Mononuclear cell (primary cell): ENCODE results near the gene PFN3. TPM values are rescaled to one million over a fixed set of nuclear protein-coding genes. Genes with fewer than 3 reads are reported as not detected.
"Not testable (repeated sequence)": the region's sequence is repeated elsewhere in the genome, so short reads cannot be mapped to it uniquely, and the experiment has no call there.

Experiments
- H3K27me3 ChIP-seq: 2 replicates; pipeline ENCODE4 v1.6.0; 2011; ENCODE audit warnings: low read length, control low read depth; ENCODE audit not compliant: insufficient read depth
- H3K4me1 ChIP-seq: 2 replicates; pipeline ENCODE4 v1.5.1; 2011; ENCODE audit warnings: mild to moderate bottlenecking, low read length, control low read depth; ENCODE audit not compliant: insufficient read depth
- H3K4me3 ChIP-seq: 2 replicates; pipeline ENCODE4 v1.5.1; 2011; ENCODE audit warnings: mild to moderate bottlenecking, low read length, moderate library complexity
- H3K9me3 ChIP-seq: 2 replicates; pipeline ENCODE4 v1.5.1; 2011; ENCODE audit warnings: low read depth, mild to moderate bottlenecking, control low read depth, low read length
- total RNA-seq: library from RNA; depleted of rRNA; stranded (reverse); fragments of >200 nt; gene quantifications from one replicate; pipeline ENCODE4 v1.2.3, GENCODE V29; 2012

Gene PFN3
- total RNA-seq, 1 donor, result not detected

DNA sequence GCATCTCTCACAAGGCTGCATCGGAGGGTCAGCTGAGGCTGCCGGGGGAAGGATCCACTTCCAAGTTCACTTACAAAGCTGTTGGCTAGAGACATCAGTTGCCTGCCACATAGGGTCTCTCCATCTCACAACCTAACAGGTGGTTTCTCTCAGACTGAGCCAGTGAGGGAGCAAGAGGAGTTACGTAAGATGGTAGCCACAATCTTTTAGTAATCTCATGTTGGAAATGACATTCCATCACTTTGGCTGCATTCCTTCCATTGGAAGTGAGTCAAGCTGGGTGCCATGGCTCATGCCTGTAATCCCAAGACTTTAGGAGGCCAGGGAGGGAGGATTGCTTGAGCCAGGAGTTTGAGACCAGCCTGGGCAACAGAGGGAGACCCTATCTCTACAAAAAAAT lies 18.6 kb upstream of the PFN3 start:
- H3K9me3 ChIP-seq, result no peaks in the 10 kb centered on the region
- H3K4me1 ChIP-seq, result peaks cover 40% of the 10 kb centered on the region
- no peak overlapping the region for H3K4me3 ChIP-seq
- H3K27me3 ChIP-seq, result no peaks in the 10 kb centered on the region

DNA sequence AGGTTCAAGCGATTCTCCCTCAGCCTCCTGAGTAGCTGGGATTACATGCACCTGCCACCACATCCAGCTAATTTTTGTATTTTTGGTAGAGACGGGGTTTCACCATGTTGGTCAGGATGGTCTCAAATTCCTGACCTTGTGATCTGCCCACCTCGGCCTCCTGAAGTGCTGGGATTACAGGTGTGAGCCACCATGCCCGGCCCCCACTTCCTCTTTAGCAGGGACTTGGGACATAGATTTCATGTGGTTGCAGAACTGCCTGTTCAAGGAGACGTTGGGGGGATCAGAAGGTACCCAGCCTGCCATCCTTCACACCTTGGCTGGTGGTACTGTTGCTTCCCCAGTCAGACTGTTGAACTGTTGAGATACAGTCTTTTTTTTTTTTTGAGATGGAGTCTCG lies 16.6 kb upstream of the PFN3 start:
- not testable (repeated sequence) for H3K9me3 ChIP-seq, H3K4me3 ChIP-seq, H3K27me3 ChIP-seq
- peaks cover 52% of the 10 kb centered on the region for H3K4me1 ChIP-seq

DNA sequence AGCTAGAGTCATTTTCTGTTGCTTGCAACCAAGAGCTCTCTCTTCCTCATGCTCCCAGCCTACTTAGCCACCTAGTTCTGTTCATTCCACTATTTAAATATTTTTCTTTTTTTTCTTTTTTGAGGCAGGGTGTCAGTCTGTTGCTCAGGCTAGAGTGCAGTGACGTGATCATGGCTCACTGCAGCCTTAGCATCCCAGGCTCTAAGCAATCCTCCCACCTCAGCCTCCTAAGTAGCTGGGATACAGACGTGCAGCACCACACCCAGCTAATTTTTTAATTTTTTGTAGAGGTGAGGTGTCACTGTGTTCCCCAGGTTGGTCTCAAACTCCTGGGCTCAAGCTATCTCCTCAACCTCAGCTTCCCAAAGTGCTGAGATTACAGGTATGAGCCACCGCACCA lies 14.0 kb upstream of the PFN3 start:
- Histone ChIP-seq H3K9me3 (no peaks in the 10 kb centered on the region), H3K4me3 (no peak overlapping the region), H3K4me1 (peaks cover 56% of the 10 kb centered on the region), H3K27me3 (no peaks in the 10 kb centered on the region)

DNA sequence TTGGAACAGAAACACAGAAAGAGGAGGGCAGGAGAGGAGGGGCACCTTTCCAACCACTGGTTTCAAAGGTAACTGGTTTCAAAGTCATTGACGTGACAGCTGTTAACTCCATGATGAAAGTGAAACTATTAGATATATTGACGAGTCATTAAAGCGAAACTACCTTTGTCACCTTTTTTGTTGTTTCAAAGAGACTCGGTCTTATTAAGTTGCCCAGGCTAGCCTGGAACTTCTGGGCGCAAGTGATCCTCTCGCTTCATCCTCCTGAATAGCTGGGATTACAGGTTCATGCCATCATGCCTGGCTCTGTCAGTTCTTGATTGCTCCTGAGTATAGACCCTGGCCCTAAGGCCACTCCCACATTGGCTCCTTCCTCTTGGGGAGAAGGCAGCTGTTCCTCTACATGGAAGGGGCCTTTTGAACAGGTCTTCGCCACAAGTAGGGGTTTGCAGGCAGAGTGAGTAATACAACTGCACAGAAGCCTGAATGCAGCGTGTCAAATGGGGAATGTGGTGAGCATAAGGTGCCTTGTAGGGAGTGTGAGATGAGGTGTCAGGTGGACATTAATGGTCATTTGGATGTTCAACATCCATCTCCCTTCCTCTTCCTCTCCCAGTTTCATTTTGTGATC lies 12.3 kb upstream of the PFN3 start:
- Histone ChIP-seq H3K27me3 (no peaks in the 10 kb centered on the region), H3K4me3 (no peak overlapping the region), H3K4me1 (peaks cover 48% of the 10 kb centered on the region), H3K9me3 (no peaks in the 10 kb centered on the region)

DNA sequence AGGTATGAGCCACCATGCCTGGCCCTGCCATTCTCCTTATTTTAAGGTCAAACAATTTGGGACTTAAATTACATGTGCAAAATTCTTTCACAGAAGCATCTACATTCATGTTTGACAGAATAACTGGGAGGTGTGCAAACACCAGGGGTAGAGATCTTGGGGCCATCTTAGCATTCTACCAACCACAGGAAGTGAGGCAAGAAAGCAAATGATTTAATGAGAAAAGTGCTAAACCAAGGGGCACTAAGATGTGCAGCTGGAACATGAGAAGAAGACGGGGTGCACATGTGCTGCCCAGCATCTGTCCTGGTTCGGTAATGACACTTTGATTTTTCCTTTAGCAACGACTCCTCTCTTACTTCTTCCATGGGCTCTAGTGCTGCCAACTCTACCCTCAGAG lies 10.1 kb upstream of the PFN3 start:
- Histone ChIP-seq H3K4me1 (peaks cover 42% of the 10 kb centered on the region), H3K27me3 (no peaks in the 10 kb centered on the region), H3K4me3 (no peak overlapping the region), H3K9me3 (no peaks in the 10 kb centered on the region)

DNA sequence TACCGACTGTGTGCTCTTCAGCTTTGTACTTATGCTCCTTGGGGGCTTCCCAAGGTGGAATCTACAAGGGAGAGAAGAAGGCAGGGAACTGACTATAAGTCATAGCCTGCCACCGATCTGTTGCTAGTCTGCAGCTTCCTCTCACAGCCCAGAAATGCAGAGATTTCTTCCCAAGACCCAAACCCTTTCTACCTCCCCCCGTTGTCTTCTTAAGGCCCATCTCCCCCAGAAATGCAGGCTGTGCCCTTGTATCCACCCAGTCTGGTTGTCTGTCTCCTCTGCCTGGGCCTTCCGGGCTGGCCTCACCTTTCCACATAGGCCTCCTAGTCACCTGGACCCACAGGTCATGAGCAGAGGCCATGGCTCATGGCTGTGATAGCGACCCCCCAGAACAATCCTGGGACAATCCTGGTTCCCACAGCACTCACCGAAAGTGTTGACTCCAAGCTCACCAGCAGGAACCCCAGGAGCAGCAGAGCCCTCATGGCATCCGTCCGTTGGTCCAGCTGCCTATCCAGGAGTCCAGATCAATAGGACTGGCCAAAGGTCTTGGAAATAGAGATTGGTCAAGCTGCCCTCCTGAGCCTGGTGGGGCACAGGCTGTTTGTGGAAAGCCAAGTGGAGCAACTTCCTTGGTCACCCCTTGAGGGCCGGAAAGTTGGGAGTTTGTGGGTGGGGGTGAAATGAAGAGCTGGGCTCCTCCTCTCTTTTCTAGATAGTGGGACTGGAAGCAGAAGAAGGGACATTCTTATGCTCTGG lies 8.8 kb upstream of the PFN3 start, which contains the start of gene F12:
TSS of gene F12 (minus strand) at position 522 of the 759 bp plus-strand sequence. CDS start at position 485, 37 bp downstream.
- H3K27me3 ChIP-seq, result no peaks in the 10 kb centered on the region
- H3K4me3 ChIP-seq, result no peak within 1 kb of the TSS
- peaks cover 50% of the 10 kb centered on the region for H3K4me1 ChIP-seq
- no peaks in the 10 kb centered on the region for H3K9me3 ChIP-seq

DNA sequence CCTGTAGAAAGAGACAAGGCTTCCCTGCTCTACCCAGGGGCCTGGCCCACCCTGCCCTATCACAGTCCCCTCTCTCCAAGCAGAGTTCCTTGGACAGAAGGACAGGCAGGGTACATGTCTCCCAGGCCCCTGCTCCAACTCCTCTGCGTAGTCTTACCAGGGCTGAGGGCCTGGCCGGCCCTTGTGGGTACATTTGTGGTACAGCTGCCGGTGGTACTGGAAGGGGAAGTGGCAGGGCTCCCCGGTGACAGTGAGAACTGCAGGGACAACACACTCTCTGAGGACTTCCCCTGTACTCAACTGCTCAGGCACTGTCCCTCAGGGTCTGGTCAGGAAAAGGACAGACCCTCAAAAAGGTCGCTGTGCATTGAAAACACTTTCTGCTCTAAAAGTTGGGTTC lies 5.3 kb upstream of the PFN3 start:
- Histone ChIP-seq H3K9me3 (no peaks in the 10 kb centered on the region), H3K27me3 (peaks cover 28% of the 10 kb centered on the region), H3K4me3 (no peak overlapping the region), H3K4me1 (peaks cover 55% of the 10 kb centered on the region)

DNA sequence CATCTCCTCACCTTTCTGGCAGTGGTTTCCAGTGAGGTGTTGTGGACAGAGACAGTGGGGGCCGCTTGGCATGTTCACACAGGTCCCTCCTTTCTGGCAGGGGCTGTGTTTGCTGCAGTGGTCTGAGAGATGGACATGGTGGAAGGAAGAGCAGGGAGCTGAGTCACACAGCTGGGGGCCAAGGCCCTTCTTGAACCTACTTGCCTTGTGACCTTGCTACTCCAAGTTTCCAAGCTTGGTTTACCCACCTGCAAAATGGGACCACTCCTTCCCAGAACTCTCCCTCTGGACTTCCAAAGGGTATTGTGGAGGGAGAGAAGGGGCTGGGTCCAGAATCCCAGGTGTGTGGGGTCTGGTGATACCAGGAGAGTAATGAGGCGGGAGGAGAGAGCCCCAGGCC lies 4.9 kb upstream of the PFN3 start:
- Histone ChIP-seq H3K4me1 (peaks cover 50% of the 10 kb centered on the region), H3K4me3 (no peak overlapping the region), H3K9me3 (no peaks in the 10 kb centered on the region), H3K27me3 (peaks cover 33% of the 10 kb centered on the region)

DNA sequence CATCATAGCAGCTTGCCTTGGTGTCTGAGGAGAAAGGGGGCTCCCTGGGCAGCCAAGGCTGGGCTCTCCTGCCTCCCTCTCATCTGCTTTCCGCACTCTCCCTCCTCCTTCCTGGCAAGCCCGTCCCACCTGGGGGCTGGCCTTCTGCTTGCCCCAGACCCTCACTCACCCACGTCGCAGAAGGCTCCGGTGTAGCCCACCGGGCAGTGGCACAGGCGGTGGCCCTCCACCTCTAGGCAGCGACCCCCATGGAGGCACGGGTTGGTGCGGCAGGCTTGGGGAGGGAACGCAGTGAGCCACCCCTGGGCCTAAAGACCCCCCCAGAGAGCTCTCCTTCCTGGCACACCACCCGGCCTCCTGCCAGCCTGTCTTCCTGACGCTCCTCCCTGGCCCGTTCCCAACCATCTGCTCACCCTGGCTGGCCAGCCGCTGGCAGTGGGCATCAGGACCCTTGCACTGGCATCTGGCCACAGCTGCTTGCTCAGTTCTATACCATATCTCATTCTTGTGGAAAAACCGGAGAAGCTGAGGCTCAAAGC lies 4.2 kb upstream of the PFN3 start:
- H3K4me1 ChIP-seq, result peaks cover 49% of the 10 kb centered on the region
- H3K4me3 ChIP-seq, result no peak overlapping the region
- H3K9me3 ChIP-seq, result no peaks in the 10 kb centered on the region
- peaks cover 38% of the 10 kb centered on the region for H3K27me3 ChIP-seq

DNA sequence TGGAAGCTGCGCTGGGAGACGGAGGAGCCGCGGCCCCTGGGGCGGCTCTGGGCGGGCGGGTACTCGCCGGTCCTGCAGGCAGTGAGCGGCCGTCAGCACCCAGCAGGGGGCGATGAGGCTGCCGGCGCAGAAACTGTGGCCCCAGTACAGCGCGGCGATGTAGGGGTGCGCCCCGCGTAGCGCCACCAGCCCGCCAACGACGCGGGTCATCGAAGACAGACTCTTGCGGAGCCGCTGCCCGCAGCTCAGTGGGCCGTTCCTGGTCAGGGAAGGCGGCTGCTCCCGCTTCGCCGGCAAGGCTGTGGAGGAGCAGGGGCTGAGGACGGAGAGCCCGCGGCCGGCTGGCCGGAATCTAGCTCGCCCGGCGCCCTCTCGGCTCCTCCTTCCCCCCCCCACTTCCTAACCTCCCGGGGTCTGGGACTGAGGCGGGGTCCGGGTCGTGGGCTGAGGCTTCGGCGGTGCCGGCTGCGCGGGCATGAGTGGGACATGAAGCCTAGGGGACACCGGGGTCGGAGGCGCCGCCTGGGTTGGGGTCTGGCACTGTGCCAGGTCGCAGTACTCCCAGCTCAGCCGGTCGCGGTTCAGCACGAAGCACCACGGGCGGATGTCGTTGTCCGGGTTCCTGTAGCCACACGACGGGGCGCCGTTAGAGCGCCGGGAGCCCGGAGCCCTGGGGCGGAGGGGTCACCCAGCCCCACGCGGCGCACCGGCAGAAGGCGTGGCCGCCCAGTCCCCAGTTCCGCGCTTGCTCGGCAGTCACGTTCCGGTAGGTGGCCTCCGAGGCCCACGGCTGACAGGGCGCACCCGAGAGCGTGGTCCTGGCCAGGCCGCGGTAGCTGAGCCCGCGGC lies 3.6 kb upstream of the PFN3 start:
- Histone ChIP-seq H3K9me3 (no peaks in the 10 kb centered on the region), H3K4me3 (peak overlapping the region; percentile 30), H3K27me3 (peaks cover 44% of the 10 kb centered on the region), H3K4me1 (peaks cover 49% of the 10 kb centered on the region)

DNA sequence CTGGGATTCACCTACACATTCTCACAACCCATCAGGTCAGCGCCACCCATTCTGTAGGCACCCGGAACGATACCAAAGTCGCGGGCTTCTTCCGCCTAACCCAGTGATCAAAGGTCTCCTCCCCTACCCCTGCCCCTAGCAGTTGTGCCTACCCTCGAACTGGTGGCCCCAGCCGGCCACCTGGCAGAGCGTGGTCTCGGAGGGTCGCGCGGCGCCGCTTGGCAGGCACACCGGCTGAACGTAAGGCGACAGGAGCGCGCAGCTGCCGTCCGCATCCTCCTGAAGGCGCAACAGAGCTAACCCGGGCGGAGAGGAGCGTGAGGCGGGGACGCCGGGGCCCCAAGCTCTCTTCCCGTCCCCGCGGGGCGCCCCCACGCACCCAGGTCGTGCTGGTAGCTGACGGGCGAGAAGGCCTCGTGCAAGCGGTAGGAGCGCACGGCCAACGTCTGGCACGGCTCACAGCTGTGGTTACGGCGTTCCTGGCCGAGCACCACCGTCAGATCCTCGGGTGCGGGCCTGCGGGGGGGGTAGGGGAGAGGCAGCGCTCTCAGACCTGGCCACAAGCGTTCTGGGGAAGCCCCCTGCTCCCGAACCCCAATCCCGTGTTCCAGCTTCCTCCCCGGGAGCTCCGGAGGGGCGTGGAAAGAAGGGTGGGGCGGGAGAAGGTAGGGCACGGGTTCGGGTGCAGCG lies 2.8 kb upstream of the PFN3 start:
- peaks cover 49% of the 10 kb centered on the region for H3K4me1 ChIP-seq
- H3K4me3 ChIP-seq, result no peak overlapping the region
- peaks cover 44% of the 10 kb centered on the region for H3K27me3 ChIP-seq
- no peaks in the 10 kb centered on the region for H3K9me3 ChIP-seq

DNA sequence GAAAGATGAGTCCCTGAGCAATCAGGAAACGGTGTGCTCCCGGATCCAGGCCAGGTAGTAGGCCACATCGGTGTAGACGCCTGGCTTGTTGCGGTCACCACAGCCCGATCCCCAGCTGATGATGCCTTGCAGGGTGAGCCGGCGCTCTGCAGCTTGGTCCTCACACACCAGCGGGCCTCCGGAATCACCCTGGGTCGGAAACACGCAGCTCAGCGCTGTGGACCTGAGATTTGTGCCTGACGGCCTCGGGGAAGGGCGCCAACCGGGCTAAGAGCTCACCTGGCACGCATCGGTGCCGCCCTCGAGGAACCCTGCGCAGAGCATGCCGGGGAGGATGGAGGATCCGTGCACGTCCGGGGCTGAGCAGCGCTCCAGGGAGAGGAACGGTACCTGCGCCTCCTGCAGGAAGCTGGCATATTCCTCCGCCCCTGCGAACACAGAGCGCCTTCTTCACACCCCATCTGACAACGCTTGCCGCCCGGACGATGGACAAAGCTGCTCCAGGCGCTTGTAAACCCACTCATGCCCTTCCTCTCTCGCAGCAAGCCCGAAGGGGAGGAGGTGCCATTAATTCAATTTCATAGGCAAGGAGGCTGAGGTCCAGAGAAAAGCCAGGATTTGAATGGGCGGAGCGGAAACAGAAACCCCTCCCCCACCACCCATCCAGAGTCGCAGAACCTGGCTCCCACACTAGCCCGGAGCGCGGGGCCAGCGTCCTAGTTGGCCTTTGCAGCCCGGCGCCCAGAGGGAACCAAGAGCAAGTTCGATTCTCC lies 2.0 kb upstream of the PFN3 start:
- no peak overlapping the region for H3K4me3 ChIP-seq

DNA sequence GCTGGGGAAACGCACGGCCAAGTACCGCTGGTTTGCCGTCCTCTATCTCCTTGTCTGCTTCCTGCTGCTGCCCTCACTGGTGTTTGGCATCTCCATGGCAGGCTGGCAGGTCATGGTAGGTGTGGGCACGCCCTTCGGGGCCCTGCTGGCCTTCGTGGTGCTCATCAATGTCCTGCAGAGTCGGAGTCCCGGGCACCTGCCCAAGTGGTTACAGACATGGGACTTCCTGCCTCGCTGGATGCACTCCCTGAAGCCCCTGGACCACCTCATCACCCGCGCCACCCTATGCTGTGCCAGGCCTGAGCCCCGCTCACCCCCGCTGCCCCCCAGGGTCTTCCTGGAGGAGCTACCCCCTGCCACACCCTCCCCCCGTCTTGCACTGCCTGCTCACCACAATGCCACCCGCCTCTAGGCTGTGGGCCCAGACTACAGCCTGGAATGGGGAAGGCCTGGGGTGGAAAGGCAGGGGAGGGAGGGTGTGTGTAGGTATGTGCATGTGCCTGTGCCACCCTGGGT lies 2.5 kb downstream of the PFN3 start:
- H3K9me3 ChIP-seq, result no peaks in the 10 kb centered on the region
- H3K27me3 ChIP-seq, result peaks cover 37% of the 10 kb centered on the region
- peaks cover 23% of the 10 kb centered on the region for H3K4me1 ChIP-seq
- no peak overlapping the region for H3K4me3 ChIP-seq

More for the DNA sequence above, 2.0 kb upstream of the PFN3 start:
- Histone ChIP-seq H3K27me3 (peaks cover 44% of the 10 kb centered on the region), H3K9me3 (no peaks in the 10 kb centered on the region), H3K4me1 (peaks cover 49% of the 10 kb centered on the region)

DNA sequence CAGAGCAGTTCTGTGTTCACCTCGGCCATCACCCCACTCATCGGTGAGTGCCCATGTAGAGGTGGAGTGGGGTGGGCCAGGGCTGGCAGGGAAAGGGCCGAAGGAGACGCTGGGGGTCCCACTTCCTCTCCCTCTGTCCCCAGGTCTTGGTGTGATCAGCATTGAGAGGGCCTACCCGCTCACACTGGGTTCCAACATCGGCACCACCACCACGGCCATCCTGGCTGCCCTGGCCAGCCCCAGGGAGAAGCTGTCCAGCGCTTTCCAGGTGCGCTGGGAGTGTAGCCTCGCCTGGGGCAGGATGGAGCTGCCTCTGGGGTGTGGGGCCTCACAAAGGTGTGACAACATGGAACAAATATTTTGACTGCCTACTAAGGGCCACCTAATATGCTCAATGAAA lies 3.7 kb downstream of the PFN3 start:
- Histone ChIP-seq H3K27me3 (peaks cover 26% of the 10 kb centered on the region), H3K4me1 (peaks cover 17% of the 10 kb centered on the region), H3K9me3 (no peaks in the 10 kb centered on the region), H3K4me3 (no peak overlapping the region)
